Esophagus muscularis mucosa (tissue), 4 donors: Measurements from ENCODE around the gene ABHD16A. TPM values are rescaled to one million over a fixed set of nuclear protein-coding genes. Genes with fewer than 3 reads are reported as not detected.
A peak's percentile ranks its signal among the peaks of the same experiment; 100 is the strongest.

Experiments
- DNase-seq: peaks from one replicate; pipeline ENCODE4 v3.0.0-alpha.2; 2017; ENCODE audit errors: extremely low spot score
- H3K27ac ChIP-seq, 4 donors: fragments of 200-600 bp; sonication (generic); replicated peaks in 1 of 4; 1 replicate in 3 of 4; 2 replicates in 1 of 4; pipeline ENCODE4 v1.5.1; 2016 to 2019; ENCODE audit warnings: mild to moderate bottlenecking in 1 of 4
- H3K27me3 ChIP-seq, 4 donors: fragments of 200-600 bp; sonication (generic); one replicate each; pipeline versions ENCODE4 v1.5.1 to v1.6.0; 2016 to 2019
- H3K36me3 ChIP-seq, 4 donors: fragments of 200-600 bp; sonication (generic); one replicate each; pipeline ENCODE4 v1.5.1; 2016 to 2019
- H3K4me1 ChIP-seq, 4 donors: fragments of 200-600 bp; sonication (generic); one replicate each; pipeline ENCODE4 v1.5.1; 2016 to 2019
- H3K4me3 ChIP-seq, 4 donors: fragments of 200-600 bp; sonication (generic); 1 replicate in 2 of 4; 2 replicates in 2 of 4; pipeline ENCODE4 v1.5.1; 2016 to 2019; ENCODE audit warnings: mild to moderate bottlenecking in 4 of 4, moderate library complexity in 1 of 4
- H3K9me3 ChIP-seq, 4 donors: fragments of 200-600 bp; sonication (generic); 1 replicate in 3 of 4; 2 replicates in 1 of 4; pipeline ENCODE4 v1.5.1; 2016 to 2019
- CTCF ChIP-seq, 3 experiments: fragments of 200-600 bp in 2 of 3; fragments of 450-650 bp in 1 of 3; sonication (generic) in 2 of 3; IDR thresholded peaks; one replicate each; pipeline ENCODE4 v1.5.1; 2017 to 2019; ENCODE audit warnings: antibody characterized with exemption in 3 of 3, mild to moderate bottlenecking in 2 of 3, moderate library complexity in 1 of 3
- EP300 ChIP-seq: sonication (generic); formaldehyde crosslinking; IDR thresholded peaks from one replicate; pipeline ENCODE4 v1.6.1; 2017; ENCODE audit warnings: antibody characterized with exemption
- POLR2A ChIP-seq: fragments of 450-650 bp; IDR thresholded peaks from one replicate; pipeline ENCODE4 v1.6.1; 2017; ENCODE audit warnings: antibody characterized with exemption, moderate library complexity, mild to moderate bottlenecking, low read depth
- POLR2AphosphoS5 ChIP-seq, 2 donors: sonication (generic); formaldehyde crosslinking; IDR thresholded peaks; one replicate each; pipeline ENCODE4 v1.6.1; 2017; ENCODE audit warnings: antibody characterized with exemption in 2 of 2
- WGBS: methylation state at CpG from one replicate; pipeline ENCODE4 v1.1.5; 2018; 5-methylcytosine and 5-hydroxymethylcytosine counted together
- intact Hi-C: fragments of 100-400 bp; cut with DNase I; formaldehyde crosslinking; loops from one replicate; pipeline ENCODE4 v1.15.1; 2023
- total RNA-seq, 4 donors: library from RNA; depleted of rRNA; stranded (reverse); fragments of >200 nt; gene quantifications; one replicate each; pipeline versions ENCODE4 v1.1.0 to v1.2.1, GENCODE V29; 2016

The ABHD16A gene
- total RNA-seq, 4 donors from 2014 or later: 44.9 to 57.9 (median 52.8) TPM

- 13% methylated on average over 7 of the region's 7 CpGs for WGBS
Observed at GRCh38 chr6:31701666-31702404, 1.3 kb downstream of the ABHD16A start.

GRCh38 chr6:31700740-31701401, 2.3 kb downstream of the ABHD16A start:
- Histone ChIP-seq H3K27me3 (no peaks in the 10 kb centered on the region), H3K27ac (peak overlapping the region in 2 of 4 donors; percentile 19 to 90), H3K9me3 (no peaks in the 10 kb centered on the region), H3K36me3 (peaks cover 23 to 51% (median 35%) of the 10 kb centered on the region in 4 donors), H3K4me3 (peak overlapping the region in 1 of 4 donors; percentile 81), H3K4me1 (peaks cover 21 to 49% (median 32%) of the 10 kb centered on the region in 4 donors)
- intact Hi-C loops: no loop called here
- TF ChIP-seq POLR2A (no peak), CTCF (IDR thresholded peaks at IDR 0.05) (no peak), EP300 (no peak), POLR2AphosphoS5 (IDR thresholded peaks at IDR 0.05) (no peak)
- no peak for DNase-seq
- 91% methylated on average over 5 of the region's 5 CpGs for WGBS

More at GRCh38 chr6:31701666-31702404, 1.3 kb downstream of the ABHD16A start:
- Histone ChIP-seq H3K36me3 (peaks cover 13 to 41% (median 25%) of the 10 kb centered on the region in 4 donors), H3K4me1 (peaks cover 21 to 49% (median 32%) of the 10 kb centered on the region in 4 donors), H3K27ac (peak overlapping the region; percentile 90 to 99 (median 97)), H3K4me3 (peak overlapping the region; percentile 64 to 86 (median 80)), H3K9me3 (no peaks in the 10 kb centered on the region), H3K27me3 (no peaks in the 10 kb centered on the region)
- TF ChIP-seq POLR2AphosphoS5 (IDR thresholded peaks at IDR 0.05) (no peak), CTCF (IDR thresholded peaks at IDR 0.05) (no peak), EP300 (no peak), POLR2A (no peak)
- DNase-seq: no peak
- intact Hi-C loops: no loop called here

- intact Hi-C loops: no loop called here
- Histone ChIP-seq H3K27ac (no peak overlapping the region), H3K4me3 (no peak overlapping the region), H3K9me3 (no peaks in the 10 kb centered on the region), H3K4me1 (peaks cover 17 to 43% (median 25%) of the 10 kb centered on the region in 4 donors), H3K27me3 (no peaks in the 10 kb centered on the region), H3K36me3 (peaks cover 50 to 84% (median 68%) of the 10 kb centered on the region in 4 donors)
- WGBS: 30% methylated on average over 3 of the region's 3 CpGs
- no peak for DNase-seq
- TF ChIP-seq POLR2A: no peak
- no peak for TF ChIP-seq CTCF (IDR thresholded peaks at IDR 0.05)
- TF ChIP-seq EP300: no peak
- no peak for TF ChIP-seq POLR2AphosphoS5 (IDR thresholded peaks at IDR 0.05)
Observed at GRCh38 chr6:31697555-31697954, 5.6 kb downstream of the ABHD16A start.

GRCh38 chr6:31693535-31693934, 9.6 kb downstream of the ABHD16A start:
- H3K27ac ChIP-seq: no peak overlapping the region
- no peak for TF ChIP-seq EP300
- TF ChIP-seq POLR2AphosphoS5 (IDR thresholded peaks at IDR 0.05): no peak
- TF ChIP-seq POLR2A: no peak
- TF ChIP-seq CTCF (IDR thresholded peaks at IDR 0.05): no peak
- H3K4me1 ChIP-seq: peaks cover 0 to 10% (median under 1%) of the 10 kb centered on the region in 4 donors
- no peak for DNase-seq
- 81% methylated on average over 6 of the region's 6 CpGs for WGBS
- H3K4me3 ChIP-seq: no peak overlapping the region
- intact Hi-C loops: no loop called here
- H3K9me3 ChIP-seq: no peaks in the 10 kb centered on the region
- H3K36me3 ChIP-seq: peaks cover 54 to 100% (median 91%) of the 10 kb centered on the region in 4 donors
- no peaks in the 10 kb centered on the region for H3K27me3 ChIP-seq
